ENCODE measurements around the gene TXNIP.

Gene TXNIP

GRCh38 chr1:146019231-146020057, 23.1 kb upstream of the TXNIP start:
- H3K27ac ChIP-seq: peak overlapping the region; percentile 59; the same call in 1 of the 2 replicates
- TF ChIP-seq CTCF (IDR thresholded peaks at IDR 0.05) (no peak), ZFX (IDR thresholded peaks at IDR 0.05; ENCODE audit: borderline replicate concordance) (no peak)

GRCh38 chr1:146016891-146017290, 20.5 kb upstream of the TXNIP start:
- TF ChIP-seq ZFX (IDR thresholded peaks at IDR 0.05; ENCODE audit: borderline replicate concordance) (no peak), CTCF (IDR thresholded peaks at IDR 0.05) (no peak)
- H3K27ac ChIP-seq: no peak overlapping the region

- no peak for TF ChIP-seq ZFX (IDR thresholded peaks at IDR 0.05; ENCODE audit: borderline replicate concordance)
- H3K27ac ChIP-seq: peak overlapping the region; percentile 64
These were observed 17.2 kb upstream of the TXNIP start for GRCh38 chr1:146013559-146013922.

- H3K27ac ChIP-seq: peak overlapping the region; percentile 64
- TF ChIP-seq ZFX (IDR thresholded peaks at IDR 0.05; ENCODE audit: borderline replicate concordance) (no peak), CTCF (IDR thresholded peaks at IDR 0.05) (peak; percentile 95)
These were observed 16.6 kb upstream of the TXNIP start for GRCh38 chr1:146012703-146013558.

GRCh38 chr1:146010126-146010738, 13.9 kb upstream of the TXNIP start:
- TF ChIP-seq CTCF (IDR thresholded peaks at IDR 0.05) (no peak), ZFX (IDR thresholded peaks at IDR 0.05; ENCODE audit: borderline replicate concordance) (no peak)
- 0 out of 2 replicates have a peak overlapping the region, but pooled peaks have one; percentile 11 for H3K27ac ChIP-seq

- TF ChIP-seq CTCF (IDR thresholded peaks at IDR 0.05) (peak; percentile 79), ZFX (IDR thresholded peaks at IDR 0.05; ENCODE audit: borderline replicate concordance) (no peak)
- no peak overlapping the region for H3K27ac ChIP-seq
These were observed 11.2 kb upstream of the TXNIP start for GRCh38 chr1:146007489-146008133.

GRCh38 chr1:146001709-146002108, 5.3 kb upstream of the TXNIP start:
- no peak for TF ChIP-seq ZFX (IDR thresholded peaks at IDR 0.05; ENCODE audit: borderline replicate concordance)
- TF ChIP-seq CTCF (IDR thresholded peaks at IDR 0.05): no peak
- no peak overlapping the region for H3K27ac ChIP-seq

All from 22Rv1 (cell line).